Activated CD4-positive, CD25-positive, alpha-beta regulatory T cell treated with anti-CD3 and anti-CD28 coated beads, Interleukin-2, amount 50 U/mL, for 24 hours (primary cell): Measurements from ENCODE around the gene TMEM123.

ENCODE experiments used
- ATAC-seq, 2 donors: fragments of 150-1000 bp; cut with Tn5 transposase; one replicate each; pipeline ENCODE4 v1.10.0; 2021; ENCODE audit warnings: mild to moderate bottlenecking in 1 of 2, moderate library complexity in 1 of 2

TMEM123 gene

DNA sequence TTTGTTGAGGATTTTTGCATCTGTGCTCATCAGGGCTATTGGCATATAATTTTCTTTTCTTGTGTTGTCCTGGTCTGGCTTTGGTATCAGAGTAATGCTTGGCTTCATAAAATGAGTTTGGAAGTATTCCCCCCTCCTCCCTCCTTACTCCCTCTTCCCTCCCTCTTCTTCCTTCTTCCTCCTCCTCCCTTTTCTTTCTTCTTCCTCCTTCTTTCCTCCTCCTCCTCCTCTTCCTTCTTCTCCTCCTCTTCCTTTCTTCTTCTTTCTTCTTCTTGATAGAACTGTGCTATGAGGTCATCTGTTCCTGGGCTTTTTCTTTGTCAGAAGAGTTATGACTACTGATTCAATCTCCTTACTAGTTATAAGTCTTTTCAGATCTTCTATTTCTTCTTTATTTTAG is 95.4 kb downstream of the TMEM123 start:
- ATAC-seq, result no peak

DNA sequence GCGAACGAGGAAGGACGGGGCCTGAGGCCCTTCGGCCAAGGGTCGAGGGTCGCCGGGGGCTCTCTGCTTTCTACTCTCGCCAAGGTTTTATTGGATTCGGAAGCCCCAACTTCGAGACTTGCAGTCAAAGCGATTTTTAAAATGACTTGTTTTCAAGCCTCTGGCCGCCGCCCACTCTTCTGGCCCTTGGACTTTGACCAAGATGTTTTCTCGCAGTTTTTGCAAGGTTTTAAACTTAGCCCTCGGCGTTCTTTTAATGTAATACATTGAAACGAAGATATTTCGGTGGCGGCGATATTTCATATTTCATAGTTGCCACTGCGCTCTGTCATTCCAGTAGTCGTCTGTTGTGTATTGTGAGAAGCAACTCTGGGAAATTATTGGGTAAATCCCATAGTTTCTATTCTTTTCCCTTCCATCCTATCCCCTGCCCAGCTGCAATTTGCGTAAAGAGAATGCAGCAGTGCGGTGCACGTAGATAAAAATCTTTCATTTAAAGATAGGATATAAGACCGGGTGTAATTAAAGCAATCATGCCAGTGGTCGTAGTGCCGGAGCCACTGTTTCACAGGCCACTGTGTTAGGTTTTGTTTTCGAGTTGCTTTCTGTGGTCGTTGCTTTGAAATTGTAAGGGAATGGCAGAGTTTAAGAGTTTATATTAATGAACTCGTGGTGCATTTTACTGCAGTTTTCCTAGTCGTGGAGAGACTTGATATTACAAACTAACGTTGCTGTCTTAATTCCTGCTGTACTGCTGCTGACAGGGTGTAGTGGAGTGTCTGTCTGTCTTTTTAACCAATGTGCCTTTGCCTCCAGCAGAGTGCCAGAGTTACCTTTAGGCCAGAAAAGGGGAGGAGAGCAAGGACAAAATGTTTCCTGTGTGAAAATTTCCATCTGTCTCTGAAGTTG is 104.8 kb downstream of the TMEM123 start:
- no peak for ATAC-seq

- ATAC-seq, result peak; percentile 91
Observed at GRCh38 chr11:102346748-102347461, 105.7 kb downstream of the TMEM123 start, which contains the start of gene BIRC2. BIRC2 (plus strand) TSS chr11:102347214; CDS start chr11:102349855, 2,641 bp downstream.

DNA sequence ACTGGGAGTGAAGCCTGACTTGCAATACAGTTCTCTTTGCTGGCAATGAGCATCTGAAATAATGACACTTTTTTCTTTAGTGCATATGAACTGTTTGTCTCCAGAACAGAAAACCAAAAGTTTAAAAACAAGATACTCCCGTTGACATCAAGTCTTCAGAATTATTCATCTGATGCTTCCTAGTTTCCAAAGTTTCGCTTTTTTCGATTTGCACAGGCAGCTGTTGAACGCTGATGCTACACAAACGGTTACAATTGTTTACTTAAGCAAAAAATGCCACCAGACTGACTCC is 106.2 kb downstream of the TMEM123 start:
- no peak for ATAC-seq
